Stimulated activated CD4-positive, alpha-beta T cell treated with anti-CD3 and anti-CD28 coated beads, Interleukin-1b, Interleukin-23, amount 100 ng/mL, for 4 hours (primary cell): Measurements from ENCODE around the gene TANGO2.
A peak's percentile ranks its signal among the peaks of the same experiment; 100 is the strongest.

Source experiments
- DNase-seq, 2 donors: peaks; one replicate each; pipeline ENCODE4 v3.0.0-alpha.2; 2020; ENCODE audit warnings: low read depth in 2 of 2

Gene TANGO2

DNA sequence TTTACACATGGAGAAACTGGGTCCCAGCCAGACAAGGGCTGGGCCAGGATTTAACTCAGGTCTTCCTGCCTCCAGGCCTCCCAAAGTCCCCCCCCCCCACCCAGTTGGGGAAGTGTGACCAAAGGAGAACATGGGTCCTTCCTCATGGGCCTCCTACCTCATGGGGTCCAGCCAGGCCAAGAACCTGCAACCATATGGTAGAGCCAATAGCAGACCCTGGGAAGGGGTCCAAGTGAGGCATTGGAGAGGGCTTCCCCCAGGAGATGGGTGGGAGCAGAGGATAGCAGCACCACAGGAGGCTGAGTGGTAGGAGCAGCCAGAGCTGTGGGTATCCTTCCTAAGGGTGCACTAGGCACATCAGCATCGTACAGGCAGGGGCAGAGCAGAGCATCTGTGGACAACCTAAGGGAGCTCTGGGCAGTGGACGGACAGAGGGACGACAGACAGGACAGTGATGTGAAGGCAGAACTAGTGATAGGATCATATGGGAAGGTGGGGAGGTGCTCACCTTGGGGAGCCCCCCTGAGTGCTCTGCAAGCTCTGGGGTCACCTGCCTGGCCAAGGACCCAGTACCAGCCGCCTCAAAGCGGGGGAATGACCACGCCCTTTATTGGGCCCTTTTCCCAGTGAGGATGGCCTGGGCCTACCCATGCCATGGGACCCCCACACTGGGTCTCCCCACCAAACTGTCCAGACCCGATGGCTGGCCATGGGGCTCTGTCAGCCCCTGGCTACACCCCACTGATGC lies 8.7 kb upstream of the TANGO2 start:
- DNase-seq = no peak

DNA sequence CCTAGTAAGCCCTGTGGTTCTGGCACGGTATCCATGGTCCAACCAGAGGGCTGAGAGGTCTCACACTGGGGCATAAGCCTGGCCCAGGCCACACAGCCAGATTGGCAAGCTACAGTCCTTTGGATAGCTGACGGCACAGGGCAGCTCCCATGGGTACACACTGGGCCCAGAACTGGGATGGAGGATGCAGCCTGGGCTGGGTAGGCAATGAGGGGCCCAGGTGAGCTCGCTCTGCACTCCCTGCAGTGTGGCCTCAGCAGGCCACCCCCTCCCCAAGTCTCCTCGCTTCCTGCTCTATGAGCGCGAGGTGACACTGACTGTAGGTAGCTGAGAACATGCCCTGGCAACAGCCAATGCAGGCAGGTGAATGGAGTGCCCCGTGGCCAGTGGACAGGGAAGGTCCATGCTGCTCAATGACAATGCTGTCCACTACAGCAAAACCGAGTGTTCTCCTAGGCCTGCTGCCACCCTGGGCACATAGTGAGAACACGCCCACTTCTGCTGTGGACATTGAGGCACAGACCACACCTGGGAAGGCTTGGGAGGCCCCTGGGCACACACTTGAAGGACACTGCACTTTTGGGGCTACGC lies 8.1 kb upstream of the TANGO2 start:
- DNase-seq = no peak

DNA sequence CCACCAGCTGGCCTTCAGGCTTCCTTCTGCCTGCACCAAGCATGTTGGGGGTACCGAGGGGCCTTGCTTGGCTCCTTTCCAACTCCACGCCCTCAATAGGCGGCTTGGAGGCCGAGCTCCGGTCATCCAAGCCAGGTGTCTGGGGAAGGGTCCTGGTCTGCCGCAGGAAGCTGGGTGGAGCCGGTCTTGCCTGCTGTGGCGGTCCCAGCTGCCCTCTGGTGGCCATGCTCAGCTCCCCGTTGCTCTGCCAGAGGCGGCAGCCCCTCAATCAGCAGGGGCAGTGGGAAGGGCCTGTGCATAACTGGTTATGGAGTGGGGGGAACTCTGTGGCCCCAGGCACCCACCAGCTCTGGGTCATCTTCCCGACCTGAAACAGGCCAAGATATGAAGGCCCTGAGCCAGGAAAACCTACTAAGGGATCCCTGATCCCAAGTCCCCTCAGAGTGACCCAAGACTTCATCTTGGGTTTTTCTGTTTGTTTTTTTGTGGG lies 7.5 kb upstream of the TANGO2 start:
- no peak for DNase-seq

DNA sequence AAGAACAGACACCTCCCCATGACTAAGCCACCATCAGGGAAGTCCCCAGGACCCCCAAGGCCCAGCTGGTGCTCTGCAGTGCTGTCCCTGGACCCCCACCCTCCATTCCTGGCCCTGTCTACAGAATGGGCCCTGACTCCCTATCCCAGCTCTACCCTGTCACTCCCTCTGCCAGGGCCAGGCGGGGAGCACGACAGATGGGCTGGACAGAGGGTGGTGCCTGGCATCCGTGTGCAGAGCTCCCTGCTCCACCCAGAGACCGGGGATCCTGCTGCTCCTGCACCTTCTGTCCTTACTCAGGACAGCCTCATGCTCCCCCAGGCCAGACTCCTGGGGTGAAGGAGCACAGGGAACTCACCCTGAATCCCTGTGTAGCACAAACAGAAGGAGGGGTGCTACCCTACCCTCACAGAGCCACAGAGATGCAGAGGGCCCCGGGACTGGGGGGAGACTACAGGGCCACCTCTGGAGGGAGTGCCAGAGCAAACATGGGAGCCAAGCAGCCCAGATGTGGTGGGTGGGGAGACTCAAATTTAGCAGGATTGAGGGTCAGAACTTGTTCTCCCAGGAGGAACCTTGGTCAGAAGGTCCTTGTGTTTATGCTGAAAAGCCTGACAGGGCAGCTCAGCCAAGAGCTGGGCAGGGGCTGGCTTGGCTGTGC lies 6.3 kb upstream of the TANGO2 start:
- no peak for DNase-seq

DNA sequence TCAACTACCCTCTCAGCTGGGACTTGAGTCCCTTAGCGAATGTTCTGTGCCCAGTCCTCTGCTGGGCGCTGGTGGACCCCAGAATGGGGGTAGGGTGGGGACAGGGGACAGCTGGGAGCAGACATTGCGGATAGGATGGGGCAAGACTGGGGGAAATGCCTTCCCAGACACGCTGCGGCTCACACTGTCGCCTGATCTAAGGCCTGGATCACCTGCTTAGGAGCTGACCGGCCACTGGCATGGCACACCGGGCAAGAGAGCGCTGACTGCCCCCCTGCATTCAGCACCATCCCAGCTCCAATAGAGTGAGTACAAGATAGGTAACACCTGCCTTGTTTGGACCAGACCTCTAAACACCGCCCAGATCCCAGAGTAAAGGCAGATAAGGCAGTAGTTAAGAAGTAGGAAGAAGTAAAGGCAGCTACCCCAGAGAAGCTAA lies 5.7 kb upstream of the TANGO2 start:
- no peak for DNase-seq

DNA sequence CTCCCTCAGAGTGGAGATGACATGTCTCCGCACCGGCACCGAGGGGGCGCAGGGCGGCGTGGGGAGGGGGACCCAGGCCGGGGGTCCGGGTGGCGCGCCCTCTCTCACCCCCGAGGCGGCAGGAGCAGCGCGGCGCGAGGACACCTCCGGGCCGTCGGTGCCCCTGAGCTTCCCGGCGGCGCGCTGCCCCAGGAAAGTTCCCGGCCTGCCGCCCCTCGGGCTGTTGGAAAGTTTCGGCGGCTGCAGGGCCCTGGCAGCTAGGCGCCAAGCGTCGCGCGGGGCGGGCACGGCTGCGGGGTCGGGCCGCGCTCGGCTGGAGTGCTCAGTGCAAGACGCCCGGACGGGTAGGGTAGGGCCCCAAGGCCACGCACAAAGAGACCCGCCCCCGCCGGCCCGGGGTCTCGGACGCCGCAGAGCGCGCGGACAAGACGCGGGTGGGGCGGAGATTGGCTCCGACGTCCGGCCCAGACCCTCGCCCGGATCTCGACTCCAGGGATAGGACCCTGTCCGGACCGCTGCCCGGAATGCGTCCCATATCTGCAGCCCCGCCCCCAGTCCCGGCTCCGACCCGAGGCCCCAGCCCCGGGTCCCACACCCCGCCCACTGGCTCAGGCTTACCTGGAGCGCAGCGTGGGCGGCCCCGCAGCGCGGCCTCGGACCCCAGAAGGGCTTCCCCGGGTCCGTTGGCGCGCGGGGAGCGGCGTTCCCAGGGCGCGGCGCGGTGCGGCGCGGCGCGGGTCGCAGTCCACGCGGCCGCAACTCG lies 4.8 kb upstream of the TANGO2 start:
- DNase-seq = peak in 1 of 2 donors; percentile 24

DNA sequence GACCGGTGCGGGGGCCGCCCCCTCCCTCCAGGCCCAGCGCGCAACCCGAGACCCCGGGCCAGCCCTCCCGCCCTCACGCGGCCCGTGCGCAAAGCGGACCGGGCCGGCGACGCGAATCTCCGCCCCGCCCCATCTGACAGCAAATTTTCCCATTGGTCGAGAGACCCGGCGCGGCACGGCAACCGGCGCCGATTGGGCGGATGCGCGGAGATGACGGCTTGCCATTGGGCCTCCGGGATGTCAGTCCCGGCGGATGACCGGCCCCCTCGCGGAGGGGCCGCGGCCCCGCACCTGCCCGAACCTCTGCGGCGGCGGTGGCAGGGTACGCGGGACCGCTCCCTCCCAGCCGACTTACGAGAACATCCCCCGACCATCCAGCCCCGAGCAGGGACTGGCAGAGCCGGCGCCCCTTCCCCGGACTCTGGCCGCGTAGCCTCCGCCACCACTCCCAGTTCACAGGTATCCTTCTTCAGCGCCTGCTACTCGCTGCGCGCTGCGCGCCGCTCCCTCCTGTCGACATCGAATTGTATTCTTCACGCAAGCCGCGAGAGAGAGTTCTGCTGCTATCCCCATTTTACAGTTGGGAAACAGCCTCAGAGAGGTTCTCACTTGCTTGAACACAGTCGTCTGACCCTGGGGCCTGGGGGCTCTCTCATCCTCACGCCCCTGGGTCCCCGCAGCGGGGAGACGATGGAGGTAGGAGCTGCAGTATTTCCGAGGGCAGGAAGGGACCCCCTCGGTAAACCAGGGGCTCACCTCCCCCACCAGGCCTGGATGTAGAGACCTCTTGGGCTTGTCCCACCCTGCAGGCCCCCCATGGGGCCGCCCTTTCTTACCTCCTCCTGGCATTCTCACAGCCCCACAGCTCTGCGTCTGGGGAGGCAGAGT lies 3.9 kb upstream of the TANGO2 start, which contains the start of gene ARVCF:
ARVCF (minus strand) TSS at position 90 of the 888 bp plus-strand sequence. CDS start 26,029 bp downstream, outside the sequence.
- peak; percentile 89 to 91 for DNase-seq

DNA sequence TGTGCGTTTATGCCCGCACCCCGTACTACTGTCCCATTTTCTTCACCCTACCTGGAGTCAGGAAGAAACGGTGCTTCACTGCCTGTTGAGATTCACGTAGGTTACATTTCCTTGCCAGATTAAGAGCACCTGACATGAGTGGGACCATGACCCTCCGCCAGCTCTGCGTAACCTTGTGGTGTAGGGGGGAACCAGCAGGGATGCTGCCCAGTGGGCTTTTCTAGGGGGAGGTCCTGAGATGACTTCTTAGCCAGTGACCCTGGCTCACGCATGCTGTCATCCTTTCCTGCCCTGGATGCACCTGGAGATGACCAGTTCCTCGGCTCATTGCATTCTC lies 3.3 kb upstream of the TANGO2 start:
- DNase-seq = no peak

DNA sequence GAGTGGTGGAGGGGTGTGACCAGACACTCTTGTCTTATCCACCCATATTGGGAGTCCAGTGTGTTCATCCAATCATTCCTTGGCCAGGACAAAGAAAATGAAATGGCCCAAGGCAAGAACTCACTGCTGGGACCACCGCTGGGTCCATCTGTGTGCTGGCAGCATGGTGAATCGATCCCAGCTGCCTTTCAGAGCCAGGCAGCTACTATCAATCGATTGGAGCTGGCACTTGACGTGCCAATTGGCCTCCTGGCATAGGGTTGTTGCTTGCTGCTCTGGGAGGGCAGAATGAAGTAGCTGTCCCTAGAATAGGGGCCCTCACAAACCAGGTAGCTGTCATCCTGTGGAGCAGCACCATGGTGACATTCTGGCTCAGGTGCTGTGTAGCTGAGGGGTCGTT lies 2.9 kb upstream of the TANGO2 start:
- DNase-seq = no peak

DNA sequence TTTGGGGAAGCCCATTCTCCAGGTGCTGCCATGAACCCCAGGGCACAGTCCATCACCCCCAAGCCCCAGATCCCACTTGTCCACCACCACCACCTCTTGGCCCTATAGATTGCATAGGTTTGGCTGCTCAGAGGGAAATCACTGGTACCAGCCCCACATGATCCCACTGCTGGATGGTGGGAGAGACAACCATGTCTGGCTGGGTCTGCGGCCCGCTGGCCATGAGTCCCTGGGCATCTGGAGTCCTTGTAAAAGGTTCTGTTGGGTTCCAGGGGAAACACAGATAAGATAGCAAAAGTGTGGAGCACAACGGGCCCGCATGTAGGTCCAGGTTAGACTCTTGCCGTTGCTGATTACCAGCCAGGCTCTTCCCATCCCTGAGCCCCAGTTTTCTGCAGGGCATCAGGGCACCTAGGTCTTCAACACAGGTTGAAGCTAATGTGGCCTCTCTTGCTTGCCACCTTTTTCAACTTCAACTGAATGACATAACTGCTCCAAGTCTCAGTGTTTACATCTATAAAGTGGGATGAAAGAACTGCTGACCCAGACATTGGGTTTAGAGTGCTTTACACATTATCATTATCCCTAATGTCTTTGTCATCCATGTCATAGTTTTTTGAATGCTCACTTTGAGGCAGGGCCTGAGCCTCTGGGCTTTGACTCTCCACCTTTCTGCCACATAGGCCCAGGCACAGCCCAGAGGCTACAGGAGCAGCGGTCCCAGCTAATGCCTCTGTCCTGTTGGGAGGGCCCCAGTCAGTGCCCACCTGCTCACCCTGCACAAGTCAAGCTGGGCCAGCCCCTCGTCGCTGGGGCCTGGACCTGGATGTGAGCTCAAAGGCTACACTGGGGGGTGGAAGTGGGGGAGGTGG lies 1.0 kb upstream of the TANGO2 start:
- no peak for DNase-seq

DNA sequence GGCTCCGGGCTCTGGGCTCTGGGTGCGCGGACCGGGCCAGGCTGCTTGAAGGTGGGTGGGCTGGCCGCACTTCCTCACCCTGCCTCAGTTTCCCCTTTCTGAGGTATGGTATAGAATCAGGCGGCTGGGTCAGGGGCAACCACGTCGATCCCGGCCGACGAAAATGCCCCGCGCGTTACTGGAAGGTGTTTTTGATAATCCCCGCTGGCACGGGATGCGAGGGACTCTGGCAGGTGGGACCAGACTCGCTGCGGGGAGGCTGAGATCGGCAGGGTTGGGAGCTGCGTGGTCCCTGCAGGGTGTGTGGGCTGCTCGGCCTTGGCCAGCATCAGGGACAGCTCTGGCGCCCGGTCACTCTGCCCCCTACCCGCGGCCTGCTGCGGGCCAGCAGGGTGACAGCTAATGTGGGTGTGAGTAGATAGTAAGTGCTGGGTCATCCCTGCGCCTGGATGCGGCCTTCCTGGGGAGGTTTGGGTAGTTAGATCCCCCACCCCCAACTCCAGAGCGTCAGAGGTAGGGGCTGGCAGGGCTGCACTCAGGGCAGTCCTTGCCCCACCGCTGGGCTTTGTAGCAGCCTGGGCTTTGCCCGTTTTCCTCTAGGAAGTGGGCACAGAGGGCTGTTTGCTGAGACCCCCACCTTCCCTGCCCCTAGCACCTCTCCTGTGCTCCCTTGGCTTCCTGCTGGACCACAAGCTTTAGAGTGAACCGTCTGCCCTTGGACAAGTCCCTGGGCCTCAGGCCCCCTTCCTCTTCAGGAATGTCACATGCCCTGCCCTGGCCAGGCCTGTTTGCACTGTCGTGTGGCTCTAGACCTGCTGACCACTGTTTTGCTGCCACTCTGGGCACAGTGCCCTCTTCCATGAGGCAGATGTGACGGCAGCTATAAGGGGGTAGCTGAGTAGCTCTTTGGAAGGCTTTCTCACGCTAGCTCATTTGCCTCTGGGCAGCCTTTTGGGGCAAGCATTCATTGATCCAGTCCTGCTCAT lies 579 bp downstream of the TANGO2 start:
- DNase-seq = no peak

DNA sequence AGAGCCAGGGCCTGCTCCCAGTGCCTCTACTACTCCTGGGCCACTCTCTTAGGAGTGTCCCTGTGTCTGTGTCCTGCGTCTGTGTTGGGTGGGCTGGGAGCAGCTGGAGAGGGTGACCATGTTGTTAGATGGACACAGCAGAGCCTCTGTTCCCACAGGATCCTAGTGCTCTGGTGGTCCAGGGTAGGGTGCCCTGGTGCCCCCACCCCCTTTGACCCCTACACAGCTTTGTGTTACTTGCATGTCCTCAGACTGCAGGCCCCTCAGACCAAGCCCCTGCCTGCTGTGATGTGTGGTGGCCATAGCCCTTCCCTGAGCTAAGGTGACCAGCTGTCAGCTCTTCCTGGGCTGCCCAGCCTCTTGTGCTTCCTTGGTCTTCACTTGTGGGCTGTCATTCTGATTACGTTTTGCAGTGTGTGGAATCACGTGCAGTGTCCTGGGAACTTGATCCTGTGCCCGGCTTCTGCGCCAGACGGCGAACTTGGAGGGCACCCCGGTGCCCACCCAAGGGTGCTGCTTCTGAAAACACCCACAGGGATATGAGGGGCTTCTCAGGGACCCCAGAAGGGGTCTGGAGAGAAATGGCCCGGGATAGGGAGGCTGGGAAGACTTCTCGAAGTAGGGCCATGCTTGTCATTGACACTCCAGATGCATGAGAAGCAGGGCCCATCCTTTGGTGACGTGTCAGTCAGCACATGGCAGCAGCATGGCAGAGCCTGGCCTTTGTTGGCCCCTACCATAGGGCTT lies 1.5 kb downstream of the TANGO2 start:
- DNase-seq = no peak

DNA sequence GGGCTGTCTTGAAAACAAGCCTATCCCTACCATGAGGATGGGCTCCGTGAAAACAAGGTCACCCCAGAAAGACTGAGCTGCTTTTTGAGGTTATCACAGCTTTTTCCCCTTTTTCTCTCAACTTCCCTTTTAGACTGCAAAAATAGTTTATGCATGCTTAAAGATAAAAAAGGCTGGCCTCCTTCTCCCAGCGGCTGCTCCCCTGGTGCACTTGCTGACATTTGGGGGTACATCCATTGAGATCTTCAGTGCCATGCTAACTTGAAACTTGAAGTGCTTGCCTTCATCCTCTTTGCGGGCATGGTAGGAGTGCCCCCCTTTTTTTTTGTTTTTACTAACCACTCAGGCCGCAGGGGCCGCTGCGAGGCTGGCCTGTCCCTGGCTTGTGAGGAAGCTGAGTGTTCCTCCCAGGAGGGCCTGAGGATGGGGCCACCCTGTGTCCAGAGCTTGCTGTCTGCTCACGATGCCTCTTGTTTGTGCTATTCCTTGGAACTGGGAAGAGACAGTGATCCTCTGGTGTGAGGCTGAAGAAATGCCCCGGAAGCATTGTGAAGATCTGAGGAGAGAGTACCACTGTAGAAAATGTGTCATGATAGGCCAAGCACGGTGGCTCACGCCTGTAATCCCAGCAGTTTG lies 2.2 kb downstream of the TANGO2 start:
- DNase-seq = no peak

DNA sequence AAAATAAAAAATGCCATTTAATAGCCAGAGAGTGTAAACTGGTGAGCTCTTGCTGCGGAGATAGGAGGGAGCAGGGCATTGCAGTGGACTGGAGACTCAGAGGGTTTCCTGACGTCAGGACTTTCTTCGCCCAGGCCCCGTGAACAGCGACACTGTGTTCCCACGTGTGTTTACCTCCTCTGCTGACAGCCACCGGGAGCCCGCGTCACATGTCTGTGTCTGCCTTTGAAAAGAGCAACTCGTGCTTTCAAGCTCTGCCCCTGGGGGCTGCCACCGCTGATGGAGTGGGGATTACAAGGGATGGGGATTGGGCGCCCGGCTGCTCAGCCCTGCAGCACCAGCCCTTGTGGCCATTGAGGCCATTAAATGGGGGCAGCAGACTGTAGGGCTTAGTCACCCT lies 3.3 kb downstream of the TANGO2 start:
- DNase-seq = no peak

DNA sequence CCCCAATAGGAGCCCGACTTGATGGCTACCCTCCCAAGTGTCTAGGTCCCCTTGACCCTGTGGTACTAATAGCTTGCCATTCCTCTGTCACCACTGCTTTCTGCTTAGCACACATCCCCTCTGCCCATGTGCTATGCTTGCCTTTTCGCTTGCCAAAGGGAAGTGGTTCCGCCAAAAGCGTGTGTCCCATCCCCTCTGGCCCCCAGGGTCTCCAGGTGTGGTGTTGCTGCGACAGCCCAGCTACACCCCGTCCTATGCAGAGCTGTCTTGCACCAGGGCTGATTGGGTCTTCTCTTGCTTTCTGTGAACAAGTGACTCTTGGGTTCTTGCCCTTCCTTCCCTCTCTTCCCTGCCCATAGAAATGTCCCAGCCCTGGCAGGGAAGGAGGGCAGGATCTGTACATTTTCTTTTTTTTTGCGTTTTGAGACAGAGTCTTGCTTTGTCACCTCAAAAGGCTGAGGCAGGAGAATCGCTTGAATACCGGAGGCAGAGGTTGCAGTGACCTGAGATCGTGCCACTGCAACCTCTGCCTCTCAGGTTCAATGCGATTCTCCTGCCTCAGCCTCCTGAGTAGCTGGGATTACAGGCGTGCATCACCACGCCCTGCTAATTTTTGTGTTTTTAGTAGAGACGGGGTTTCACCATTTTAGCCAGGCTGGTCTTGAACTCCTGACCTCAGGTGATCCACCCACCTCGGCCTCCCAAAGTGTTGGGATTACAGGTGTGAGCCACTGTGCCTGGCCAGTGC lies 3.9 kb downstream of the TANGO2 start:
- DNase-seq = no peak

DNA sequence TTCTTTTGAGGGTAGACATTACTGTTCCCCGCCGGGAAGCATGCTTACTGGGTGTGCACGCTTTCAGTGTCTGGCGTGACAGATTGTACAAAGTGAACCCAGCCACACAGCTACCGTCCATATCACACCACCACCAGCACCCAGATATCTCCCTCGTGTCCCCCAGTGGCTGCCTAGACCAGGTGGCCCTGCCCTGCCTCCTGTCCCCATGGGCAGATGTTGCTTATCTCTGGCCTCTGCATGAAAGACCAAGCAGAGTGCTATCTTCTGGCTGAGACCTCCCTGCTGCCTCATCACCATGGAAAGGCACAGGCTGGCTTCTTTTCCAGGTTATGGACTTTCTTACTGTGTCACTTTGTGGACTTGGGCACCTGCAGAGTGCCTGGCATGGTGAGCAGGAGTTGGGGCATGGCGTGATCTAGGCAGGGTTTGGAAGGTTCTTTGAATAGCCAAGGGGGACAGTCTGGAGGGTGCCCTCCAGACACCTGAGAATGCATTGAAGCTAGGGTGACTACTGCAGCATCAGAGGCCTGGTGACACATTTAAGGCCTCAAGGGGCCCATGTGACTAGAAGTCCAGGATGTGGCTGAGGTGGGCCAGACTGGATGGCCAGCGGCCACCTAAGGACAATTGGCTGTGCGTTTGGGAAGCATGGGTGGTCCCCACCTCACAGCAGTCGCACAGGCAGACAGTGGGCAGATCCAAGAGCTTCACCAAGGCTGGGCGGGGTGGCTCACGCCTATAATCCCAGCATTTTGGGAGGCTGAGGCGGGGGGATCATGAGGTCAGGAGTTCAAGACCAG lies 4.7 kb downstream of the TANGO2 start:
- DNase-seq = no peak
